ENCODE results near the gene ADGRL1.
"Not testable (repeated sequence)": the region's sequence is repeated elsewhere in the genome, so short reads cannot be mapped to it uniquely, and the experiment has no call there.

ADGRL1 gene

DNA sequence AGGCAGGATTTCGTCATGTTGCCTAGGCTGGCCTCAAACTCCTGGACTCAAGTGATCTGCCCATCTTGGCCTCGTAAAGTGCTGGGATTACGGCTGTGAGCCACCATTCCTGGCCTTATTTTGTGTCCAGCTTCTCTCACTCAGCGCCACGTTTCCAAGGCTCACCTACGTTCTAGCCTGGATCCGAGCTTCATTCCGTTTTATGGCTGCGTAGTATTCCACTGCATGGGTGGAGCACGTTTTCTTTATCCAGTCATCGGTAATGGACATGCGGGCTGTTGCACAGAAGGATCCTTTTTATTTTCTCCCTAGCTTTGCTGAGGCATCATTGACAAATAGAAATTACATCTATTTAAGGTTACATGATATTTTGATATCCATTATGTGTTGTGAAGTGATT lies 16.6 kb downstream of the ADGRL1 start:
- Histone ChIP-seq H2AFZ (no peak overlapping the region), H3K27ac (no peak overlapping the region), H3K79me2 (peaks cover 14% of the 10 kb centered on the region), H3K9me3 (ENCODE audit: control insufficient read depth, low read length) (no peaks in the 10 kb centered on the region), H3K4me3 (ENCODE audit: low read depth, low read length) (no peak overlapping the region), H3K9ac (no peak overlapping the region), H3K36me3 (ENCODE audit: control insufficient read depth, insufficient read depth, low read length) (no peaks in the 10 kb centered on the region), H3K4me1 (no peaks in the 10 kb centered on the region), H3K4me2 (ENCODE audit: low read length) (no peak overlapping the region), H3K27me3 (ENCODE audit: control insufficient read depth, insufficient read depth, low read length) (no peaks in the 10 kb centered on the region)
- TF ChIP-seq, protein P1, sequence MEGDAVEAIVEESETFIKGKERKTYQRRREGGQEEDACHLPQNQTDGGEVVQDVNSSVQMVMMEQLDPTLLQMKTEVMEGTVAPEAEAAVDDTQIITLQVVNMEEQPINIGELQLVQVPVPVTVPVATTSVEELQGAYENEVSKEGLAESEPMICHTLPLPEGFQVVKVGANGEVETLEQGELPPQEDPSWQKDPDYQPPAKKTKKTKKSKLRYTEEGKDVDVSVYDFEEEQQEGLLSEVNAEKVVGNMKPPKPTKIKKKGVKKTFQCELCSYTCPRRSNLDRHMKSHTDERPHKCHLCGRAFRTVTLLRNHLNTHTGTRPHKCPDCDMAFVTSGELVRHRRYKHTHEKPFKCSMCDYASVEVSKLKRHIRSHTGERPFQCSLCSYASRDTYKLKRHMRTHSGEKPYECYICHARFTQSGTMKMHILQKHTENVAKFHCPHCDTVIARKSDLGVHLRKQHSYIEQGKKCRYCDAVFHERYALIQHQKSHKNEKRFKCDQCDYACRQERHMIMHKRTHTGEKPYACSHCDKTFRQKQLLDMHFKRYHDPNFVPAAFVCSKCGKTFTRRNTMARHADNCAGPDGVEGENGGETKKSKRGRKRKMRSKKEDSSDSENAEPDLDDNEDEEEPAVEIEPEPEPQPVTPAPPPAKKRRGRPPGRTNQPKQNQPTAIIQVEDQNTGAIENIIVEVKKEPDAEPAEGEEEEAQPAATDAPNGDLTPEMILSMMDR (IDR thresholded peaks at IDR 0.05): no peak

DNA sequence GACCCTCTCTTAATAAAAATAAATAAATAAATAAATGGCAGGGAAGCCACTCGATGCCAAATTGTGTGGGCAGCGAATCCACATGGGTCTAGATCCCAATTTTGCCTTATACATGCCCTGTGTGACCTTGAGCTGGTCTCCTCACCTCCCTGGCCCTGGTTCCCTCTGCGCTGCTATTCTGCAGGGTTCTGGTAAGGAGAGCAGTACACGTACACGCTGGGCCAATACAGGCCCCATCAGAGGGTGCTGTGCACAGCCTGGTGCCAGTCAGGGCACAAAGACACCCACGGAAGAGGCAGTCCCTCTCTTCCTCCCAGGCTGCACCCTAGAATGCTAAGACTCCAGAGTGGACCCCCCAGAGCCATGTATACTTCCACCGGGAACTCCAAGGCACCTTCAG lies 17.9 kb downstream of the ADGRL1 start:
- H3K27me3 ChIP-seq (ENCODE audit: control insufficient read depth, insufficient read depth, low read length); H3K9me3 ChIP-seq (ENCODE audit: control insufficient read depth, low read length); H3K27ac ChIP-seq; H3K4me2 ChIP-seq (ENCODE audit: low read length); H3K36me3 ChIP-seq (ENCODE audit: control insufficient read depth, insufficient read depth, low read length); H3K4me3 ChIP-seq (ENCODE audit: low read depth, low read length); H2AFZ ChIP-seq; H3K4me1 ChIP-seq; H3K9ac ChIP-seq: not testable (repeated sequence)
- H3K79me2 ChIP-seq: peaks cover 14% of the 10 kb centered on the region

DNA sequence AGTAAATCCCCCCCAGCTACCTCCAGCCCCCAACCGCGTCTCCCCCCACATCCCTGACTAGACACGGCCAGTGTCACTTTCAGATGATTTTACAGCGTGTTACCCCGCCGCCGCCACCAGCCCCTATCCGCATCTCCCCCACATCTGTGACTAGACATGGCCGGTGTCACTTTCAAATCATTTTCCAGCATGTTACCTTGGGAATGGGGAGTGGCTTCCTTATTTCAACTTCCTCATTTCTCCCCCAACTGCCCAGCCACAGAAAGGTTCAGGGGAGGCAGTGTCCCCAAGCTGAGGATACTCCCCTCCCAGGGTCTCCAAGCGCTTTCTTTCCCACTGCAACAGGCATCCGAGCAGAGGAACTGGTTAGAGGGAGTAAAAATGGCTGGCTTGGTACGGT lies 18.4 kb downstream of the ADGRL1 start:
- Histone ChIP-seq H3K79me2 (peaks cover 14% of the 10 kb centered on the region), H3K9me3 (ENCODE audit: control insufficient read depth, low read length) (no peaks in the 10 kb centered on the region), H3K4me1 (no peaks in the 10 kb centered on the region), H3K27me3 (ENCODE audit: control insufficient read depth, insufficient read depth, low read length) (no peaks in the 10 kb centered on the region), H3K9ac (no peak overlapping the region), H3K36me3 (ENCODE audit: control insufficient read depth, insufficient read depth, low read length) (no peaks in the 10 kb centered on the region), H3K4me3 (ENCODE audit: low read depth, low read length) (no peak overlapping the region), H3K4me2 (ENCODE audit: low read length) (no peak overlapping the region), H3K27ac (no peak overlapping the region), H2AFZ (no peak overlapping the region)
- TF ChIP-seq, protein P1 (IDR thresholded peaks at IDR 0.05): no peak

DNA sequence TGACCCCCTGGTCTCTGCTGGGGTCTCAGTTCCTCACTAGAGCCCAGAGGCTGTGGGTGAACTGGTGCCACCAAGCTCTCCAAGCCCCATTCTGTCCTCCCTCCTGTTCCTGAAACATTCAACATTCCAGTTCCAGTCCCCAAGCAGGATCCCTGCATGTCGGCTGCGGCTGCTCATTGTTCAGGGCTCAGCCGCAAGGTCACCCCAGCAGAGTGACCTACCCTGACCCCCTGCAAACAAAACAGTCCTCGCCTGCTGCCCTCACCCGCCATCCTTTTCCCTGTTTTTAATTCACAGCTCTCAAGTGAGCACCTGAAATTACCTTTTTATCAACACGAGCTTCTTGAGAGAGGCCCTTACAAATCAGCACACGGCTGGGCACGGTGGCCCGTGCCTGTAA lies 19.3 kb downstream of the ADGRL1 start:
- not testable (repeated sequence) for H3K27me3 ChIP-seq (ENCODE audit: control insufficient read depth, insufficient read depth, low read length); H3K9me3 ChIP-seq (ENCODE audit: control insufficient read depth, low read length); H3K4me2 ChIP-seq (ENCODE audit: low read length); H3K4me3 ChIP-seq (ENCODE audit: low read depth, low read length); H3K9ac ChIP-seq; H3K4me1 ChIP-seq; H2AFZ ChIP-seq; H3K36me3 ChIP-seq (ENCODE audit: control insufficient read depth, insufficient read depth, low read length); H3K27ac ChIP-seq
- H3K79me2 ChIP-seq: peaks cover 14% of the 10 kb centered on the region

DNA sequence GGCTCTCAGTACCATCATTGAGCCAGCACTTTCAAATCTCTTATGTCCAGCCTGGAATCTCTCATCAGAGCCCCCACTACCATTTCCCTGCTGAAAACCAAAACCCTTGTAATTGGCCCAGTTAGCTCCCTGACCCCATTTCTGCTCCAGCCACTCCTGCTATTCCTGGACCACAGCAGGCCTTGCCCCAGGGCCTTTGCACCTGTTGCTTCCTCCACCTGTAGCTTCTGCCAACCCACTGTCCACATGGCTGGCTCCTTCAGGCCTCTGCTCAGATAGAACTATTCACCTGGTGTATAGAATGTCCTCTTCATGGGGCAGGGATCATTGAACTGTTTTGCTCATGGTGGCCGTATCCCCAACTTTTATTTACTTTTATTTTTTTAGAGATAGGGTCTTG lies 20.3 kb downstream of the ADGRL1 start:
- not testable (repeated sequence) for H3K27me3 ChIP-seq (ENCODE audit: control insufficient read depth, insufficient read depth, low read length); H3K4me1 ChIP-seq; H3K4me3 ChIP-seq (ENCODE audit: low read depth, low read length); H3K9me3 ChIP-seq (ENCODE audit: control insufficient read depth, low read length); H3K27ac ChIP-seq; H3K4me2 ChIP-seq (ENCODE audit: low read length); H3K9ac ChIP-seq; H3K36me3 ChIP-seq (ENCODE audit: control insufficient read depth, insufficient read depth, low read length); H2AFZ ChIP-seq
- H3K79me2 ChIP-seq: peaks cover 14% of the 10 kb centered on the region

DNA sequence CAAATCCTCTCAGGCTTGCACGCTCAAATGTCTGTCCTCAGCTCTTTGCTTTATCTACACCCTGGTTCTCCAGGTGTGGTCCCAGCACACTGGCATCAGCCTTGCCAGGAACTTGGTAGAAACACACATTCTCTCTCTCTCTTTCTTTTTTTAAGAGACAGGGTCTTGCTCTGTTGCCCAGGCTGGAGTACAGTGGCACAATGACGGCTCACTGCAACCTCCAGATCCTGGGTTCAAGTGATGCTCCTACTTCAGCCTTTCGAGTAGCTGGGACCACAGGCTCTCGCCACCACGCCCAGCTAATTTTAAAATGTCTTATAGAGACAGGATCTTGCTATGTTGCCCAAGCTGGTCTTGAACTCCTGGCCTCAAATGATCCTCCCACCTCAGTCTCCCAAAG lies 20.8 kb downstream of the ADGRL1 start:
- no peak overlapping the region for H2AFZ ChIP-seq
- H3K9ac ChIP-seq: no peak overlapping the region
- H3K4me1 ChIP-seq: no peaks in the 10 kb centered on the region
- TF ChIP-seq, protein P1 (IDR thresholded peaks at IDR 0.05): no peak
- no peaks in the 10 kb centered on the region for H3K36me3 ChIP-seq (ENCODE audit: control insufficient read depth, insufficient read depth, low read length)
- no peaks in the 10 kb centered on the region for H3K9me3 ChIP-seq (ENCODE audit: control insufficient read depth, low read length)
- H3K27me3 ChIP-seq (ENCODE audit: control insufficient read depth, insufficient read depth, low read length): no peaks in the 10 kb centered on the region
- no peak overlapping the region for H3K4me3 ChIP-seq (ENCODE audit: low read depth, low read length)
- peaks cover 14% of the 10 kb centered on the region for H3K79me2 ChIP-seq
- no peak overlapping the region for H3K4me2 ChIP-seq (ENCODE audit: low read length)
- H3K27ac ChIP-seq: no peak overlapping the region

All from parathyroid adenoma (tissue), 2 donors.